Measurements from ENCODE around the gene KCNK4.

DNA sequence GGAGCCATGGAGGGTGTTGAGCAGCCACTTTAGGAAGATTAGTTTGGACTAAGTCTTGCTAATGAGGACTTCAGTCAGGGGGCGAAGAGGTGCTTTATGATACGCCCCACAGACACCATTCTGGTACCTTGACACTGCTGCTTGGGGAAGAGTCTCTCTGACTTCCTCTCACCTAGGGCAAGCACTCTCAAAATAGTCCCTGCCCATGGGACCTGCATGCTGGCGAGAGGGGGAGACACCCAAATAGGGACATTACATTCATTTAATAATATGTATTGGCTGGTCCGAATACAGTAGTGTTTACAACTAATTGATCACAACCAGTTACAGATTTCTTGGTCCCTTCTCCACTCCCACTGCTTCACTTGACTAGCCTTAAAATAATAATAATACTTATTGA is 4.7 kb downstream of the KCNK4 start:
- TF ChIP-seq POLR2A (IDR thresholded peaks at IDR 0.05; ENCODE audit: low read length) (no peak), ZNF302 (CRISPR knock-in tag; IDR thresholded peaks at IDR 0.05) (no peak), NPAS2 (CRISPR knock-in tag; IDR thresholded peaks at IDR 0.05; ENCODE audit: borderline replicate concordance) (no peak), CEBPB (IDR thresholded peaks at IDR 0.05) (no peak), EP300 (IDR thresholded peaks at IDR 0.05) (no peak)
- TF ChIP-seq, protein P1, sequence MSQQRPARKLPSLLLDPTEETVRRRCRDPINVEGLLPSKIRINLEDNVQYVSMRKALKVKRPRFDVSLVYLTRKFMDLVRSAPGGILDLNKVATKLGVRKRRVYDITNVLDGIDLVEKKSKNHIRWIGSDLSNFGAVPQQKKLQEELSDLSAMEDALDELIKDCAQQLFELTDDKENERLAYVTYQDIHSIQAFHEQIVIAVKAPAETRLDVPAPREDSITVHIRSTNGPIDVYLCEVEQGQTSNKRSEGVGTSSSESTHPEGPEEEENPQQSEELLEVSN (IDR thresholded peaks at IDR 0.05; ENCODE audit: borderline replicate concordance, low read depth) = no peak
- TF ChIP-seq, protein P2, sequence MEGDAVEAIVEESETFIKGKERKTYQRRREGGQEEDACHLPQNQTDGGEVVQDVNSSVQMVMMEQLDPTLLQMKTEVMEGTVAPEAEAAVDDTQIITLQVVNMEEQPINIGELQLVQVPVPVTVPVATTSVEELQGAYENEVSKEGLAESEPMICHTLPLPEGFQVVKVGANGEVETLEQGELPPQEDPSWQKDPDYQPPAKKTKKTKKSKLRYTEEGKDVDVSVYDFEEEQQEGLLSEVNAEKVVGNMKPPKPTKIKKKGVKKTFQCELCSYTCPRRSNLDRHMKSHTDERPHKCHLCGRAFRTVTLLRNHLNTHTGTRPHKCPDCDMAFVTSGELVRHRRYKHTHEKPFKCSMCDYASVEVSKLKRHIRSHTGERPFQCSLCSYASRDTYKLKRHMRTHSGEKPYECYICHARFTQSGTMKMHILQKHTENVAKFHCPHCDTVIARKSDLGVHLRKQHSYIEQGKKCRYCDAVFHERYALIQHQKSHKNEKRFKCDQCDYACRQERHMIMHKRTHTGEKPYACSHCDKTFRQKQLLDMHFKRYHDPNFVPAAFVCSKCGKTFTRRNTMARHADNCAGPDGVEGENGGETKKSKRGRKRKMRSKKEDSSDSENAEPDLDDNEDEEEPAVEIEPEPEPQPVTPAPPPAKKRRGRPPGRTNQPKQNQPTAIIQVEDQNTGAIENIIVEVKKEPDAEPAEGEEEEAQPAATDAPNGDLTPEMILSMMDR (IDR thresholded peaks at IDR 0.05) = no peak
- TF ChIP-seq, protein P3, sequence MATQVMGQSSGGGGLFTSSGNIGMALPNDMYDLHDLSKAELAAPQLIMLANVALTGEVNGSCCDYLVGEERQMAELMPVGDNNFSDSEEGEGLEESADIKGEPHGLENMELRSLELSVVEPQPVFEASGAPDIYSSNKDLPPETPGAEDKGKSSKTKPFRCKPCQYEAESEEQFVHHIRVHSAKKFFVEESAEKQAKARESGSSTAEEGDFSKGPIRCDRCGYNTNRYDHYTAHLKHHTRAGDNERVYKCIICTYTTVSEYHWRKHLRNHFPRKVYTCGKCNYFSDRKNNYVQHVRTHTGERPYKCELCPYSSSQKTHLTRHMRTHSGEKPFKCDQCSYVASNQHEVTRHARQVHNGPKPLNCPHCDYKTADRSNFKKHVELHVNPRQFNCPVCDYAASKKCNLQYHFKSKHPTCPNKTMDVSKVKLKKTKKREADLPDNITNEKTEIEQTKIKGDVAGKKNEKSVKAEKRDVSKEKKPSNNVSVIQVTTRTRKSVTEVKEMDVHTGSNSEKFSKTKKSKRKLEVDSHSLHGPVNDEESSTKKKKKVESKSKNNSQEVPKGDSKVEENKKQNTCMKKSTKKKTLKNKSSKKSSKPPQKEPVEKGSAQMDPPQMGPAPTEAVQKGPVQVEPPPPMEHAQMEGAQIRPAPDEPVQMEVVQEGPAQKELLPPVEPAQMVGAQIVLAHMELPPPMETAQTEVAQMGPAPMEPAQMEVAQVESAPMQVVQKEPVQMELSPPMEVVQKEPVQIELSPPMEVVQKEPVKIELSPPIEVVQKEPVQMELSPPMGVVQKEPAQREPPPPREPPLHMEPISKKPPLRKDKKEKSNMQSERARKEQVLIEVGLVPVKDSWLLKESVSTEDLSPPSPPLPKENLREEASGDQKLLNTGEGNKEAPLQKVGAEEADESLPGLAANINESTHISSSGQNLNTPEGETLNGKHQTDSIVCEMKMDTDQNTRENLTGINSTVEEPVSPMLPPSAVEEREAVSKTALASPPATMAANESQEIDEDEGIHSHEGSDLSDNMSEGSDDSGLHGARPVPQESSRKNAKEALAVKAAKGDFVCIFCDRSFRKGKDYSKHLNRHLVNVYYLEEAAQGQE (IDR thresholded peaks at IDR 0.05) = no peak
- TF ChIP-seq, protein P4, sequence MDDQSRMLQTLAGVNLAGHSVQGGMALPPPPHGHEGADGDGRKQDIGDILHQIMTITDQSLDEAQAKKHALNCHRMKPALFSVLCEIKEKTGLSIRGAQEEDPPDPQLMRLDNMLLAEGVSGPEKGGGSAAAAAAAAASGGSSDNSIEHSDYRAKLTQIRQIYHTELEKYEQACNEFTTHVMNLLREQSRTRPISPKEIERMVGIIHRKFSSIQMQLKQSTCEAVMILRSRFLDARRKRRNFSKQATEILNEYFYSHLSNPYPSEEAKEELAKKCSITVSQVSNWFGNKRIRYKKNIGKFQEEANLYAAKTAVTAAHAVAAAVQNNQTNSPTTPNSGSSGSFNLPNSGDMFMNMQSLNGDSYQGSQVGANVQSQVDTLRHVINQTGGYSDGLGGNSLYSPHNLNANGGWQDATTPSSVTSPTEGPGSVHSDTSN (IDR thresholded peaks at IDR 0.05) = no peak

Measured in A549 (cell line).